HG03439 (cell line): ENCODE data around the gene FAM234A.
"Not testable (repeated sequence)": the region's sequence is repeated elsewhere in the genome, so short reads cannot be mapped to it uniquely, and the experiment has no call there.

Source experiments
- ATAC-seq: cut with Tn5 transposase; IDR thresholded peaks from one replicate; pipeline ENCODE4 v1.9.1; 2021; ENCODE audit warnings: mild to moderate bottlenecking, moderate library complexity; ENCODE audit not compliant: unreplicated experiment

Gene FAM234A

GRCh38 chr16:230351-230750 lies 4.3 kb upstream of the FAM234A start:
- ATAC-seq = not testable (repeated sequence)

- ATAC-seq = no peak
These were observed 3.7 kb upstream of the FAM234A start for GRCh38 chr16:230949-231348.

- no peak for ATAC-seq
These were observed 5.3 kb downstream of the FAM234A start for GRCh38 chr16:239948-240277.

- no peak for ATAC-seq
These were observed 5.9 kb downstream of the FAM234A start for GRCh38 chr16:240559-240958.

- ATAC-seq = no peak
These were observed 7.7 kb downstream of the FAM234A start for GRCh38 chr16:242281-242680.

- ATAC-seq = no peak
These were observed 8.7 kb downstream of the FAM234A start for GRCh38 chr16:243348-243747.

- ATAC-seq = no peak
These were observed 10.5 kb downstream of the FAM234A start for GRCh38 chr16:245105-245504.

GRCh38 chr16:247027-247426 lies 12.4 kb downstream of the FAM234A start:
- ATAC-seq = no peak

GRCh38 chr16:249431-249830 lies 14.8 kb downstream of the FAM234A start:
- no peak for ATAC-seq

GRCh38 chr16:252366-253337 lies 18.0 kb downstream of the FAM234A start:
- ATAC-seq = no peak

GRCh38 chr16:253833-254232 lies 19.2 kb downstream of the FAM234A start:
- no peak for ATAC-seq

- ATAC-seq = no peak
These were observed 19.8 kb downstream of the FAM234A start for GRCh38 chr16:254461-254860.

GRCh38 chr16:255183-255582 lies 20.6 kb downstream of the FAM234A start:
- no peak for ATAC-seq

- ATAC-seq = not testable (repeated sequence)
These were observed 23.5 kb downstream of the FAM234A start for GRCh38 chr16:258091-258490.

- no peak for ATAC-seq
These were observed 24.6 kb downstream of the FAM234A start for GRCh38 chr16:259226-259625.

- no peak for ATAC-seq
These were observed 25.2 kb downstream of the FAM234A start for GRCh38 chr16:259814-260253.

GRCh38 chr16:260326-260725 lies 25.7 kb downstream of the FAM234A start:
- no peak for ATAC-seq

- ATAC-seq = no peak
These were observed 26.5 kb downstream of the FAM234A start for GRCh38 chr16:261031-261691.

GRCh38 chr16:262121-262745 lies 27.6 kb downstream of the FAM234A start:
- ATAC-seq = no peak

- ATAC-seq = no peak
These were observed 28.7 kb downstream of the FAM234A start for GRCh38 chr16:263182-263774.

GRCh38 chr16:263944-264343 lies 29.3 kb downstream of the FAM234A start:
- no peak for ATAC-seq
